HG02763 (cell line): ENCODE measurements around the gene DYRK3.
"Not testable (repeated sequence)": the region's sequence is repeated elsewhere in the genome, so short reads cannot be mapped to it uniquely, and the experiment has no call there.

Source experiments
- ATAC-seq: cut with Tn5 transposase; IDR thresholded peaks from one replicate; pipeline ENCODE4 v1.9.1; 2021; ENCODE audit warnings: mild to moderate bottlenecking, moderate library complexity; ENCODE audit not compliant: unreplicated experiment

DYRK3 gene

DNA sequence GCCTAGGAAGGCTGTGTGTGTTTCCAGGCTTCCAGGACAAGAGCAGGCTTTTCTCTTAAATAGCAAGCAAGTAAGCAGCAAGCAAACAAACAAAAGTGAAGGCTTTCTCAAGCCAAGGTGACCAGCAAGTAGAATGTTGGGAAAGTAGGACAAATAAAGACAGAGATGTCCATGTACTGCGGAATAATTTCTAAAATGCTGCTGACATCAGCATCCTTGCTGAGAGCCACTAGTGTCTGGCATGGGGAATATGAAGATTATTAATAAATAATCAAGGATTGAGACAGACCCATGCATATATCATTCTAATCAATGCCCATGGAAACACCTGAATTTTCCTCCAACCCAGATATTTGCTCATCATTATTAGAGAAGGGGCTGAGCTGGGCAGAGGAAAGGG, 6.4 kb upstream of the DYRK3 start:
- no peak for ATAC-seq

DNA sequence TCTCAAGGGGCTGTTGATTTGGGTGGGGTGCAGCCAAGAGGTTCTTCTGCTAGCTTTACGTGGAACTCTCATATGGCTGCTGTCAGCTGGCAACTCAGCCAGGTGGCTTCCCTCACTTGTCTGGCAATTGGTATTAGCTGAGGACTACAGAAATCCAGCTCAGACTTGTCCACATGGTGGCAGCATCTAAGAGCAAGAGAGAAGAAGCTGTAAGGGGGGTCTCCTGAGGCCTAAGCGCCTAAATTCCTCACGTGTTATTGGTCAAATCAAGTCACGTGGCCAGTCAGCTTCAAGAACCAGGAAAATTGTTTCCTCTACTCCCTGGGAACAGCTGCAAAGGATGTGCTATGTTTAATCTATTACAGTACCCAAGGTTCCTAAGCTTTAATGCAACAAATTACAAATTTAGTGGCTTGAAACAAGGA, 4.2 kb upstream of the DYRK3 start:
- no peak for ATAC-seq

DNA sequence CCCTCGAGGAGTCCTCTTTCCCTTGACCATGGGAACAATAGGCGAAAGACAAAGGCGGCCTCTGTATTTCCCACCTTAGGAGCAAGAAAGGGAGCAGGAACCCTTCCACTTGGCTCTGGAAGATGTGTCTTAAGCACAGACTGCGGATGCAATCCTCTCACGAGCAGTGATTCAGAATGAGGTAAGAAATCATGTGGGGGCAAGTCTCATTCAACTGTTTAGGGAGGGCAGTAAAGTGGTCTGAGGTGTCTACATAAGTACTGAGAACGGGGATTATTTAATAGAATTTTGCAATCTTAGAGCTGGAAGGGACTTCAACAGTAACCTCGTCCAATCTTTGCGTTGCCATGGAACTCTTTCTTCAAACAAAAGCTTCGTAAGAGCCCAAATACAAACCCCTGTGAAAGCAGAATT, 1.6 kb upstream of the DYRK3 start:
- no peak for ATAC-seq

DNA sequence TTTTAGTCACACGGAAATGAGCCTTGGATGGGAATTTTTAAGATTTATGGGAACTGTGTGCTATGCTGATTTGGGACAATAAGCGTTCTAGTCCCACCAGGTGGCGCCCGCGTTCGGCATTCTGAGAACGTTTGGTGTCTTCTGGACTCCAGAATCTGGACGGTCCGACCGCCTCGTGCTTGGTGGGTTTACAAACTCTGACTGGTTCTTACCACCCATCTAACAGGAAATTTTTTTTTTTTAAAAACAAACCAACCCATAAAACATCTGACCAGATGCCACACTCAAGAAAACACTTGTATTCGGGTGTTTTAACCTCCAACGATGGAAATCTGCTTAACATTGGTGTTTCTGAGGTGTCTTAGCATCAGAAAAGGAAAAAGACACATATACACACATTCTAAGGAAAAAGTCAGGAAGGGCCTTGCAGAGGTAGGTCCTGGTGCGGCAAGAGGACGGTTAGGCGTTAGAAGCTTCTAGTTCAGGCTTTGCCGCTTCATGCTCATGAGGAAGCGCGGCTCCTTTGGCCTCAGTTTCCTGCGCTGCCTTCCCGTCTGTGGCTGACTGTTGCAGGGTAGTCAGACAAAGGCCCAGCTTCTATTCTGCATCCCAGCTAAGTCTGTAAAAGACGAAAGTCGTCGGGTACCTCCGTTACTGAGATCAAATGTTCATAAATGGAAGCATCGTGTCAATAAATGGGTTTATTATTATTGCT, 814 bp upstream of the DYRK3 start:
- no peak for ATAC-seq

DNA sequence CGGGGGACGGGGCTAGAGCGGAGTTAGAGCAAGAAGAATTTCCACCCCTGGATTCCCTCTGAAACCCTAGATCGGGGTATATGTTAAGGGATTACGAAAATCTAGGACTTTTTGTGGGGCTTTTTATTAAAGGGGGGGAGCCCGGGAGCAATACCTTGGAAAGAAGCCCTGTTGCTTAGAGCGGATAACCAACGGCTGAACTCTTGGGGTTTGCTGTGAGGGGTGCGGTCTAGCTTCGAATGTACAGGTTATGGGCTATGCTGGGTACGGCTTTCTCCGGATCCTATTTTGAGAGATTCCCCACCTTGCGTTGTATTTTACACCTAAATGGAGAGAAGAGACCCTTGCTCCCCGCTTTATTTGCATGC, 626 bp downstream of the DYRK3 start:
- ATAC-seq = no peak

DNA sequence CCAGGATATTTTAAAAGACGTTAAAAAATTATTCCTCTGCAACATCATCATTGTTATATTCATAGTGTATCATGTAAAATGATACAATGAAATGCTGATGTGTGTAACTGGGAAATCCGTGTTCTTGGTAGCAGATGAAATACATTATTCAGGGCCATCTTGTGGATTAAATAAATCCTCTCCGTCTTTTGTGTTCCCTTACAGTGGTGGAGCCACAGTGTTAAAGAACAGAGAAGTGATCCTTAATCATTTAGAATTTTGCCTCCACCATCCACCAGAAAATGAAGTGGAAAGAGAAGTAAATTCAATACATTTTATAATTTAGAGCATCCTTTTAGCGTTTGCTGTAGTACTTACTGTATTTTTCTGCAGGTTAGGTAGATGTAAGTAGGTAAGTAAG, 1.3 kb downstream of the DYRK3 start:
- no peak for ATAC-seq

DNA sequence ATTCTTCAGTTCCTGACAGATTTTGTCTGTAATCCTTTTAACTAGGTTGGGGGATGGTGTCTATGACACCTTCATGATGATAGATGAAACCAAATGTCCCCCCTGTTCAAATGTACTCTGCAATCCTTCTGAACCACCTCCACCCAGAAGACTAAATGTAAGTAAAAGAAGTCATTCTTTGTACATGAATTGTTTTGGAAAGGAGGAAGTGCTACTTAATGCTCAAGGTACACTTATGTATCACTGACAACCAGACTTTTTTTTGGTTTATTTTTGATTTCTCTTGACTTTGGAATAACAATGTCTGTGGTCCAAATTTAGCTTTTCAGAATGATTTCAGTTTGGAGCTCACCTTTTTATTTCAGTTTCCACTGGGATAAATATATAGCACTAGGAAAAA, 2.3 kb downstream of the DYRK3 start:
- no peak for ATAC-seq

DNA sequence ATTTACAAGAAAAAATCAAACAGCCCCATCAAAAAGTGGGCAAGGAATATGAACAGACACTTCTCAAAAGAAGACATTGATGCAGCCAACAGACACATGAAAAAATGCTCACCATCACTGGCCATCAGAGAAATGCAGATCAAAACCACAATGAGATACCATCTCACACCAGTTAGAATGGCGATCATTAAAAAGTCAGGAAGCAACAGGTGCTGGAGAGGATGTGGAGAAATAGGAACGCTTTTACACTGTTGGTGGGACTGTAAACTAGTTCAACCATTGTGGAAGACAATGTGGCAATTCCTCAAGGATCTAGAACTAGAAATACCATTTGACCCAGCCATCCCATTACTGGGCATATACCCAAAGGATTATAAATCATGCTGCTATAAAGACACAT, 6.7 kb downstream of the DYRK3 start:
- not testable (repeated sequence) for ATAC-seq

DNA sequence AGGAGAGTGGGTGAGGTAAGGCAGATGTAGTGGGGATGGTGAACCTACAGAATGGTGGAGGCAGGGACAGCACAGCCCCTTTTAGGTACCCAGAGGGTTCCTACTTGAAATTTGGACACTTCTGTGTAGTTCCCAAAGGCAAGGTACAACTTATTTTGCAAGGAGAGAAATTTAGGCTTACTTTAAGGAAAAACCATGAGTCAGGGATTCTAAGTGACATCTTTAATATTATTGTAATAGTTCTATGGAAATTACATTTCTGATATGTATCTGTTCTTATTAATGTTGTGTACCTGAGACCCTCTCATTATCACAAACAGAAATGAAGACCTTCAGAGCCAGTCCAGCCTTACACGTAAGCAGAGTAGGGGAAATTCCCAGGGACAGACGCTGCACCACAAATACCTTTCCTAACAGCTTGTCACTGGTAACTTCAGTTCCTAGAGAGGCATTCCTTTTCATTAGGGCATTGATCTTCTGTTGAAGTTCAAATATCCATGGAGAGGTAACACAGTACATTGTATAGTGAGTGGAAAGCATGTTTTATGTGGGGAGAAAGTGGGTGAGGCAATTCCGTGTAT, 7.9 kb downstream of the DYRK3 start:
- no peak for ATAC-seq

DNA sequence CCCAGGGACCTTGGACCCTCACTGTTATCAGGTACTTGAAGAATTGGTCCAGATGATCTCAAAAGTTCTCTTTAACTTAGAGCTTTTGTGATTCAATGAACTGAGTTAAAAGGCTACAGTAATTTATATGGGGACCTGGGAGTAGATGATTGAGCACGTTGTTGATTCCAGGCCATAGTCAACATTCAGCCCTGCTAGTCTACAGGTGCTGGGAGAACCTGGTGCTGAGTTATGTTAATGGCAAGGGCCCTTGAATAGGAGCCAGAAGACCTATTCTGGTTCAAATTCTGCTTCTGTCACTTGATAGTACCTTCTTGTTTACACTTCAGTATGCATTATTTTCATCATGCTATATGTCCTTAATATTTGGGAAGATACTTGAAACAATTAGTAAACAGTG, 11.2 kb downstream of the DYRK3 start:
- ATAC-seq = no peak

DNA sequence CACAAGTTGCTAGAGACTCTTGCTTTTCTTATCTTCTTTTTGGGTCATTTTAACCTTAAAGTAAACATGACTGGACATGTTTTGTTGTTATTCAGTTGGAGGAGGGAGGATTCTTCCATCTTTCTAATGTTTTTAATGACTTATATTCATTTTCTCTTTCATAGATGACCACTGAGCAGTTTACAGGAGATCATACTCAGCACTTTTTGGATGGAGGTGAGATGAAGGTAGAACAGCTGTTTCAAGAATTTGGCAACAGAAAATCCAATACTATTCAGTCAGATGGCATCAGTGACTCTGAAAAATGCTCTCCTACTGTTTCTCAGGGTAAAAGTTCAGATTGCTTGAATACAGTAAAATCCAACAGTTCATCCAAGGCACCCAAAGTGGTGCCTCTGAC, 11.9 kb downstream of the DYRK3 start:
- ATAC-seq = no peak

DNA sequence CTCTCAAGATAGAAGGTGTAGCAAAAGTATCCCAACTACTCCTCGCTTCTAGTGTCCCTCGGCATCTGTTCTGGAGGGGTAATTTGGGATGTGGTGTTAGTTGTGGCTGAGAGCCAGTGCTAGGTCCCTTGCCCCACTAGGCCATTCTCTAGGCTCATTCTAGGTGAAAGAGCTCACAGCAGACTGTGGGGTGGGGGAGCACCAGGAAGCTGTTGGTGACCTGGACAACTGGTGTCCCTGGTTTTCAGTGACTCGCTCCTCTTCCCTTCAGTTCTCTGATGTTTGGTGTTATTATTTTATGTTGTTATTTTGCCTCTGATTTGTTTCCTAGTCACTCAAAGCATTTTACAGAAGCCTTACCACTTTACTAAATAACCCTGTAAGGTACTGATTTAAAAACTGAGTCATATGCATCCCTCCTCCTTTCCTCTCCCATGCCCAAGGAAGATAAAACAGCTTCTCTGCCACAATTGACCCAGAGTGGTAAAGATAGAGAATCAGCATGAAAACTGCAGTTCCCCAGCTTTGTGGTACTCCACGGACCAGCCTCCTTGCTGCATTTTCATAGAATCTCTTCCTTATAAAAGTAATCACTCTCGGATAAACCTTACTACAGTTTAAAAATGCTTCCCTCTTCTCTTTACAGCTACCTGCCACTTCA, 14.1 kb downstream of the DYRK3 start:
- no peak for ATAC-seq

DNA sequence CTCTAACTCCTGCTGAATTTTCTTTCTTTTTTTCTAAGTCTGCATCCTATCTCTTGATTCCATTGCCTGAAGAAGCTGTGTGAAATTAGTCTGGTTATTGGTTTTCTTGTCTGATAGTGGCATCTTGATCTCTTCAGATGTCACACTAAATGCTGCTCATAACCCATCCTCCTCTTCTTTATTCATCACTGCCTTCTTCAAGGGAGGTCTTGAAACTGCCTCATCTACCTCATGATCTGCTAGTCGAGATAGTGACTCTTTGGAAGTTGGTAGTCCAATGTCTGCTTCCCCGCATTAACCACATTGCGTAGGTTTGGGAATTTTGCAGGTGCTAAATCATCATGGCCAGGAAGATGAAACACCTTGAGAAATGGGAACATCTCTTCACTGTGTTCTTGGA, 15.7 kb downstream of the DYRK3 start:
- ATAC-seq = no peak

DNA sequence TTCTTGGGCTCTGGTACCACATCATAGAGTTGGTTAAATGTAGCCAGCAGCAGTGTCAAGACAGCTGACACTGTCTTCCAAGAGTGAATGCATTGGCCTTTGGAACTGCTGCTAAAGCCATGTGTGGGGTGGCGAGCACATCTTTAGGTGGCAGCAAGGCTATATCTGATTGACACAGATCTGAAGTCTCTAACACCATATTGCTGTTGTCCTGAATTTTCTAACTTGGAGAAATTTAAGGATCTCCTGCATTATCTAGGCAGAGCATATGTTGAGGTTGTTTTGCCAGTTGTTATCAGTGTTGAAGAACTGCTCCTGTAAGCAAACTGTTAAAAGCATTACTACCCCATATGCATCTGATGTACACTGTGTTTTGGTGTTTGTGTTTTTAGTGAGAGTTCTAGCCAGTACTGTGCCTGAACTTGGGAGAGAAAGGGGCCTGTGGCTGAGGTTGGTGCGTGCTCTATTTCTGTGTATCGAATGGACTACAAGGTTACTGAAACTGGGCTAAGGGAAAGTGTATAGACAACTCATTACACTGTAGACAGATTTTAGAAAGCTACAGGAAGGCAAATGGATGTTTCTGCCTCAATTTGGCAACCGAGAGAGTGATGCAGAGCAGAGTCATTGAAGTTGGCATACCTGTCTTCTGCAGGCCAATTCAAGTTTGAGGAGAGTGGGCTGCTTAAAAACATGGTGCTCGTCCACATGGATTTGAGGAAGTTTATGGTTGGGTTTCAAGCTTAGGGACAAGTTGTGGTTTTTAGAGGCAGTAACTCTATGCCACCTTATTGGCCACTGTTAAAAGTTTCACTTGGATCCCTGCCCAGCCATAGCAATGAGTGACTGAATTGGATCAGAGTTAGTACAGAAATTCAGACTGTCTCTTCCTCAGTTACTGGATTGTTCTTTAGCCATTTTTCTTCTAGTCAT, 16.9 kb downstream of the DYRK3 start:
- ATAC-seq = no peak

DNA sequence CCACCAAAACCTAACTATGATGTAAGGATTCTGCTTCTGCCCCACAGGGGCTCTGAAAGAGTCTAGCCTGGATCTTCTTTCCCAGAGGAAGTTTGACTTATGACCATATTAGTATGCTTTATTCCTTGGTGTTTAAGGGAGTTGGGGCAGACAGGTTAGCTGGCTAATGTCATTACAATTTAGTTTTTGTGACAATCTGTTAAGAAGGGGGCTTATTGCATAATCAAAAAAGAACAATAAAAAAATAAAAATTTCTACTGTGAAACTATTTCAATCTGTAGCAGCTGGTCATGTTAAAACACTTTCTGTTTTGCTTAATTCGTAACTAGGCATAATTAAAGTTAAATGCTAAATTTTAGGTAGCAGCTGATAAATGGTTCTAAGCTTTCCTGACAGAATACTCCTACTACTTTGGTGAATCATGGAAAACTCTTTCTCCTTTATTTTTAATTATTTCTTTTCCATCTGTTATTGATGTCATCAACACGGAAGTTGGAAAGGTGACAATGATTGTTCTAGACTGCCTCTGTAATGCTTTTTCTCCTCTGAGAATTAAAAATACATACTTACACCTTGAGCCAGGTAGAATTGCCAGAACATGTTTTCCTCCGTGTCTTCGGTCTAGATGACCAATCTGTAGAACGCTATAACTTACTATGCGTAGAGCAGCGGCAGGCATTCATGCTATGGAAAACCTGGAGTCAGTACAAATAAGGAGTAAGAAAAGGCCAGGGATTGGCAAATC, 18.6 kb downstream of the DYRK3 start:
- no peak for ATAC-seq

DNA sequence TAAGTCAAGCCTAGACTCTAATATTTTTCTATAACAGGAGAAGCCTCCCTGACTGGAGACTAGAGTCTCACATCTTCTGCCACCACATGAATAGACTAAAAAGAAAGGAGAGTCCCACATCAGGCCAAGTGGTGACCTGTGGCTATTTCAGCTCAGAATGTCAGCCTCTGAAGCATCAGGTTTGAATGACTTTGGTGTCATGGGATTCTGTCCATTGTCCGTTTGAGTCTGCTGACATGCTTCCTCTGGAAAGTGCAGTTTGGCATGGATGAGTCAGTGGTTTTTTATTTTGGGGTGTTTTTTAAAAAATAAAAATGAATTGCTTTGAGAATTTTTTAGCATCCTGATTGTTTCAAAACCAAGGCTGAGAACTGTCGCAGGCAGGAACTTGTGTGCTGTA, 19.5 kb downstream of the DYRK3 start:
- no peak for ATAC-seq

DNA sequence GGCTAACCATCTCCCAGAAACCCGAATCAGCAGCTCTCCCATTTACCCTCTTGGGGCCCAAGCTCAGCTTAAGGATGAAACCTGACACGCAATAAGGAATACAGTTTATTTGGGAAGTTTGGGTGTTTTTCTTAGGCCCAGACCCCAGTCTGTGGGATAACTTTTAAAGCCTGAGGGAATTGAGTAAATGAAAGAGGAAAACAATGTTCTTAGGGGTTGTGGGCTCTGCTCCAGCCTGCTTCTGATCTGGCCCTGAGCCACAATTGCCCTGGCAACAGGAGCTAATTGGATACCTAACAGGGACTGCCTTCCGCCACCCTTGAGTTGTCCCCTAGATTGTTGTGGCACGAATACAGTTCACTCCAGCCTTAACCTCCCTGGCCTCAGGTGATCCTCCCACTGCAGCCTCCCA, 20.1 kb downstream of the DYRK3 start:
- no peak for ATAC-seq

DNA sequence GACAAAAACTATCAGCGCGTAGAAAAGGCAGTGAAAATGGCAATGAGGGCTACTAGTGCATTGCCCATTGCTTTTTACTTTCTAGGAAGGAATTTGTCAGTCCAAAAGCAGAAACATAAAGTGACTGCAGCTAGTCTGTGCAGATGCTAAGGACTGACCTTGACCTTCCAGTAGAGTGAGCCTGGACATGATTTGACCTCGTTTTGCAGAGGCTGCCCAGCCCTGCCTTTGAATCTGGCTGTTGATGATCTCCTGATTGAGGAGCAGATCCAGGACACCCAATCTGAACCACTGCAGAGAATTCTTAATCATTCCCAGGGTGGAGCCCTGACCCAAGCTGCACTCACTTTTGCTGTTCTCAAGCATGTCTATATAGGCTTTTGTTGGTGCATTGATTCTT, 21.6 kb downstream of the DYRK3 start:
- no peak for ATAC-seq

DNA sequence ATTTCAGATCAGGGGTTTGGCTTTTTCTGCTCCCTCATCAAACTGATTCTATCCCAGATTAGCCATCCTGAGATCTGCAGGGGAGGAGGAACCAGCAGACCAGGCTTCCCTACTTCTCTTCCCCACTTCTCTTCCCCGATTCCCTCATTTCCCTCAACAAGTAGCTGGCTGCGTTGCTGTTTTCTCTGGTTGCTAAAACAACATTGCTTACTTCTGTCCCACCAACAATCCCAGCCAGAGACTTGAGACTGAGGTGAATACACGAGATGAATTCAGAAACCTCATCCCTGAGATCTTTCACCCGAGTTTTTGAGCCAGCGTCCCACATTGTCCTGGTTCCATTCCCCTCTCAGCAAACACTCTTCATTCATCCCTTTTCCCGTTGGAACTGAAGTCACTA, 22.4 kb downstream of the DYRK3 start:
- ATAC-seq = no peak

DNA sequence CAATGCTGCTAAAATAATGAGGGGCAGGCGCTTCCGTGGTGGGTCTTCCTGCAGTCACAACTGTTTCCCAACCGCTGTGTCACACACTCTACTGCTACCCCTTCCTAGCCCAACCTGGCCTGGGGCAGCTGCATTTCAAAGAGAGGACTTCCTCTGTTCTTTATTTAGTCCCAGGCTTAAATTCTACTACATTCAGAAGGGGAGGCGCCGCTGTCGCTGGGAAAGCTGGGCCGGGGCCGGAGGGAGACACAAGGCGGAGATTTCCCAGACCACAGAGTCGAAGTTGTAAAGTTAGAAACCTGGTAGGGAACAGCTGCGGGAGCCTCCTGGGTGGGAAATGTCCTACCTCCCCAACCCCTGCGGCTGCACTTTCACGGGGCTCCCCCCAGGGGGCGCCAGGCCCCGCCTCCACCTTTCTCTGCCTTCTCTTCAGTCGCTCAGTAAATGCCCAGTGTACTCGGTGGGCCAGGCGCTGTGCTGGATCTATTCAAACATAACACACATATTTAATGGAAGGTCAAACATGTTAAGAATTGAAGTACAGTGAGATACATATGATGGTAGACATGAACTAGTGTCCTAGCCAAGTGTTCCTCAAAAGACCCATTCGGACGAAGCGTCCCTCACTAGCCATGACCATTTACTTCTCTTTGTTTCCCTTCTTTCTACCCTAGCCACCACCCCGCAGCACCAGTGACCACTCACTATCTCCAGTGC, 23.1 kb downstream of the DYRK3 start:
- no peak for ATAC-seq
